DMS 273 (cell line): ENCODE measurements around the gene RASSF3.
A peak's percentile ranks its signal among the peaks of the same experiment; 100 is the strongest.
"Not testable (repeated sequence)": the region's sequence is repeated elsewhere in the genome, so short reads cannot be mapped to it uniquely, and the experiment has no call there.

Source experiments
- DNase-seq: peaks from one replicate; lab custom pipeline; 2025; ENCODE audit not compliant: unreplicated experiment; lab: John Stamatoyannopoulos, UW

Gene RASSF3

GRCh38 chr12:64688715-64689114, 78.4 kb downstream of the RASSF3 start:
- DNase-seq, result no peak

- not testable (repeated sequence) for DNase-seq
Measured at GRCh38 chr12:64690236-64690635, 79.9 kb downstream of the RASSF3 start.

GRCh38 chr12:64691227-64691794, 81.0 kb downstream of the RASSF3 start:
- peak; percentile 59 for DNase-seq

GRCh38 chr12:64691795-64692583, 81.7 kb downstream of the RASSF3 start:
- DNase-seq, result peak; percentile 59

GRCh38 chr12:64694130-64695040, 84.1 kb downstream of the RASSF3 start:
- DNase-seq, result no peak

GRCh38 chr12:64695550-64695949, 85.3 kb downstream of the RASSF3 start:
- no peak for DNase-seq

- DNase-seq, result peak; percentile 50
Measured at GRCh38 chr12:64696080-64696741, 85.9 kb downstream of the RASSF3 start.

- DNase-seq, result no peak
Measured at GRCh38 chr12:64699504-64700115, 89.3 kb downstream of the RASSF3 start.

- no peak for DNase-seq
Measured at GRCh38 chr12:64700532-64700931, 90.2 kb downstream of the RASSF3 start.

GRCh38 chr12:64701283-64701682, 91.0 kb downstream of the RASSF3 start:
- peak; percentile 32 for DNase-seq

GRCh38 chr12:64706306-64706705, 96.0 kb downstream of the RASSF3 start:
- DNase-seq, result no peak

GRCh38 chr12:64706857-64707256, 96.6 kb downstream of the RASSF3 start:
- DNase-seq, result no peak

- no peak for DNase-seq
Measured at GRCh38 chr12:64707362-64707761, 97.1 kb downstream of the RASSF3 start.

- no peak for DNase-seq
Measured at GRCh38 chr12:64707926-64708325, 97.6 kb downstream of the RASSF3 start.

GRCh38 chr12:64709429-64709828, 99.1 kb downstream of the RASSF3 start:
- no peak for DNase-seq

GRCh38 chr12:64713376-64713775, 103.1 kb downstream of the RASSF3 start:
- DNase-seq, result no peak

GRCh38 chr12:64714551-64714968, 104.3 kb downstream of the RASSF3 start:
- DNase-seq, result no peak

GRCh38 chr12:64716371-64716770, 106.1 kb downstream of the RASSF3 start:
- no peak for DNase-seq

- no peak for DNase-seq
Measured at GRCh38 chr12:64716839-64717455, 106.7 kb downstream of the RASSF3 start.

- DNase-seq, result no peak
Measured at GRCh38 chr12:64718649-64719048, 108.4 kb downstream of the RASSF3 start.
